Parietal lobe (tissue), 2 donors: ENCODE results near the gene ABL2. TPM values are rescaled to one million over a fixed set of nuclear protein-coding genes. Genes with fewer than 3 reads are reported as not detected.

Experiments used
- small RNA-seq: library from RNA; depleted of rRNA; stranded (forward); fragments of <200 nt; gene quantifications from one replicate; pipeline ENCODE3, GENCODE V24; 2014; ENCODE audit warnings: low replicate concordance
- total RNA-seq: library from RNA; depleted of rRNA; stranded (reverse); fragments of >200 nt; gene quantifications from one replicate; pipeline ENCODE4 v1.2.3, GENCODE V29; 2014

The ABL2 gene
- total RNA-seq = 53.2 TPM

DNA sequence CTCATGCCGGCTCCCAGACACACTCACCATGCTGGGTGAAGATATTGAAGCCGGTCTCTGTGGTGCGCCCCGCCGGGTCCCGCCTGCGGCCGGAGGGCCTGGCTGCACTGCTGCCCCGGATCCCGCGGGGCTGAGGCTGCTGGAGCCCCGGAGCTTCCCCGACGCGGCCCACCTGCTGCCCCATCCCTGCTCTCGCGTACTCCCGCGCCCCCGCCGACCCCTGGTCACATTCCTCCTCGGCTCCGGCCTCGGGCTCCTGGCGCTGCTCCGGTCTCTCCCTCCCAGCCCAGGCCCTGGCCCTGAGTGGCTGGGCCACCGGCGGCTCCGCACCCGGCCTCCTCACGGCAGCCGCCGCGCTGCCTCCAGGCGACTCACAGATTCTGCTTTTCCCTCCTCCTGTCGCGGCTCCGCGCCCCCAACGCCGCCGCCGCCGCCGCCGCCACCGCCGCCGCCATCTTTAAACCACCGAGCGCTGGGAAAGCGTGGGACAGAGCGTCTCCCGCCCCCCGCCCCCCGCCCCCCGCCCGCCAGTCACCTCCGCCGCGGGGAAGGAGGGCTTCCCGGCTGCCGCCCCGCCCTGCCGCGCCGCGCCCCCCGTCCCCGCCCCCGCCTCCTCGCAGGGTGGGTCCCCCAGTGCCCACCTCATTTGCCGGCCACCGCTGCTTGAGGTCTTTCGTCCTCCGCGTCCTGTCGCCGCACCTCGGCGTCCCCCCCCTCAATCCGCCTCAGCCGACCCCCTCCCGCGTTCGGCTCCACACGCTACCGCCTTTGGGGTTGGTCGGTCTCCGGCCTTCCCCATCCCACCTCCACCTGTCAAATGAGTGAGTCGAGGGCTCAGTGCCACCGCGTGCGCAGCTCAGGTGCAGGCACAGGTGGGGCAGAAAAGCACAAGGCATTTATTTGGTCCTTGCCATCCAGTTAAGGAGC, at the start of gene ABL2:
ABL2 (minus strand) TSS at position 464 of the 927 bp plus-strand sequence; CDS start at position 184, 280 bp downstream.

DNA sequence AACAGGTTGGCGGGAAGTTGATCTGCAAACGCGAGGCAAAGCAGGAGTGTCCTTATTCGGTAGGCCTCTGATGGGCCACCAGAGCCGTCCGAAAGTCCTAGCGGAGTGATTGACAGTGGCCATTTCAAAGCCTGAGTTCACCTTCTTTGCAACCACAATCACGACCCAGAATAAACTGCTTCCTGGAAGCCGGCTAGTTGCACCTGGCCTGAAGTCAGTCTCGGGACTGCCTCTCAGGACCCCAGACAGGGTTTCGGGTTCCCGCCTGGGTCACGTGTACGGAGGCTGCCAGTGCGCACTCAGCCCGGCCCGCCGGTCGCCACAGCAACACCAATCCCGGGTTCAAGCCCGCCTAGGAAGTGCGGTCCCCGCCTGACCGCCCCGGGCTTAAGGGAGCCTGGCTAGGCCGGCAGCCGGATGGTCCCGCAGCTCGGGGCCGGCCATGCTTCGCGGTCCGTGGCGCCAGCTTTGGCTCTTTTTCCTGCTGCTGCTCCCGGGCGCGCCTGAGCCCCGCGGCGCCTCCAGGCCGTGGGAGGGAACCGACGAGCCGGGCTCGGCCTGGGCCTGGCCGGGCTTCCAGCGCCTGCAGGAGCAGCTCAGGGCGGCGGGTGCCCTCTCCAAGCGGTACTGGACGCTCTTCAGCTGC, 147.7 kb downstream of the ABL2 start, which contains the start of gene TOR3A:
TOR3A (plus strand) TSS at position 384 of the 646 bp plus-strand sequence; CDS start at position 443, 59 bp downstream.

Small RNA genes within 50 kb of the gene (small RNA-seq; reads per million reads assigned to genes)
- gene AL512326.2 = not detected
- gene AL512326.3 = not detected
- gene EIF4A1P11 = not detected
- gene RF00272 = not detected

Other genes with a start within 250 kb of the ABL2 start
- gene FAM20B, start 203.8 kb downstream of the ABL2 start, total RNA-seq = 39.8 TPM
- 22.5 TPM for gene TOR3A, start 147.6 kb downstream of the ABL2 start, total RNA-seq
- gene SOAT1, start 64.1 kb upstream of the ABL2 start, total RNA-seq = 15.7 TPM
- gene AXDND1, start 136.3 kb upstream of the ABL2 start, total RNA-seq = not detected